Femur (tissue), 1 donor: ENCODE data around the gene GRPEL2.
A peak's percentile ranks its signal among the peaks of the same experiment; 100 is the strongest.

Experiments used
- DNase-seq: peaks from one replicate; pipeline ENCODE4 v3.0.0-alpha.2; 2017

The GRPEL2 gene

GRCh38 chr5:149320791-149321330, 24.4 kb upstream of the GRPEL2 start:
- DNase-seq = peak; percentile 89

DNA sequence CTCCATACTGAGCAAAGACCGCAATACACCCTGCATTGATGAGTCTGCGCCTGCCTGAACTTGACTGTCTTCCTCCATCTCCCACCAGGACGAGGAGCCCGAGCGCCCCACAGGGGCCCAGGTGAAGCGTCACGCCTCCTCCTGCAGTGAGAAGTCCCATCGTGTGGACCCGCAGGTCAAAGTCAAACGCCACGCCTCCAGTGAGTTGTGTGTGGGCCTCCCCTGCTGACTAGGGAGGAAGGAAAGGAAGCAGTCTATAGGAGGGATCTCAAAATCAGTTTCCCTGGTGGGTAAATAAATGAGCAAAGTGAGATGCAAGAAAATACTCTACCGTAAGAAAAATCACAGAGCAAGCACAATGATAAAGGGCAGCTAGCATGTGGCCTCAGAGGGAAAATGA, 22.8 kb upstream of the GRPEL2 start:
- no peak for DNase-seq

- DNase-seq = no peak
Measured at GRCh38 chr5:149323210-149323609, 22.1 kb upstream of the GRPEL2 start.

DNA sequence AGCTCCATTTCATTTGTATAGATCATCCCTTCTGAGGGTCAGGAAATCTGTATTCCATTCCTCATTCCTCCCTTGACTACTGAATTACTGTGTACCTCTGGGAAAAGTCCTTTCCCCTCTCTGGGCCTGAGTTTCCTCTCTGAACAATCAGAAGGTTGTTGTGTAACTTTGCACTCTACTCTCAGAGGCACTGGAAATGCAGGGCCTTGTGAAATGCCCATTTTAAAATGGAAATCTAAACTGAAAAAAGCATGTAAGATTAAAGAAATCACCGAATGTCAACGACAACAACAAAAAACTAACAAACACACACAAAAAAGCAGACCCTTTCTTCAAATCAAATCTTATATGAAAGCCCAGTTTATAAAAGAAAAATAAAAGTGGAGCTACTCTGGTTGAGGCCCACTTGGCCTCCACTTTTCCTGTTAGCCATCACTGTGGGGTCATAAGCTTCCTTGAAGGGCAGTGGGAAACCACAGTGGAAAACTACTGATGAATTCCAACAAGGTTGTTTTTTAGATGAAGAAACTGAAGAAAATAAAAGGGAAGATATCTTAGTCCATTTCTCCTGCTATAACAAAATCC, 21.6 kb upstream of the GRPEL2 start:
- no peak for DNase-seq

- no peak for DNase-seq
Measured at GRCh38 chr5:149324641-149325040, 20.7 kb upstream of the GRPEL2 start.

DNA sequence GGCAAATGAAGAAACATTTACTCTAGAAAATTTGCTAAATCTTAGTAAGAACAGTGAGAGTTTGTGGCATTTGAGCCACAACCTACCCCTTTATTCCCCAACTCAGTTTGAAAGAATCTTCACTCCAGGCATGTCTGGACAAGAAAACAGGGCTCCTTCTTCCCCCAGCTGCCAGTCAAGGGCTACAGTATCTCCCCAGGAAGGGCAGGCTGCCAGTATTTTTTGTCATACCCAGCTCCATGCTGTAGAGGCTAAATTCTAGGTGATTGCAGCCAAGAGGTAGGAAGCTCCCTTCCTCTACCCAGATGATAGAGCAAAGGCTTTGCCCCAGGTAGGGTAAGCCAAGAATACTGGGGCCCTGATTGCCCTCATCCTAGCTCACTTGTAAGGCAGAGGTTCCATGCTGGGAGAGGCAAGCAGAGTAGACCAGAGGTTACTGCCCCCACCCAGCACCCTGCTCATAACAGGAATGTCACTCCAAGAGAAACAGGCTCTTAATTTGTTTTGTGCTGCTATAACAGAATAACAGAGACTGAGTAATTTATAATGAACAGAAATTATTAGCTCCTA, 20.0 kb upstream of the GRPEL2 start:
- no peak for DNase-seq

- DNase-seq = no peak
Measured at GRCh38 chr5:149325894-149326293, 19.4 kb upstream of the GRPEL2 start.

DNA sequence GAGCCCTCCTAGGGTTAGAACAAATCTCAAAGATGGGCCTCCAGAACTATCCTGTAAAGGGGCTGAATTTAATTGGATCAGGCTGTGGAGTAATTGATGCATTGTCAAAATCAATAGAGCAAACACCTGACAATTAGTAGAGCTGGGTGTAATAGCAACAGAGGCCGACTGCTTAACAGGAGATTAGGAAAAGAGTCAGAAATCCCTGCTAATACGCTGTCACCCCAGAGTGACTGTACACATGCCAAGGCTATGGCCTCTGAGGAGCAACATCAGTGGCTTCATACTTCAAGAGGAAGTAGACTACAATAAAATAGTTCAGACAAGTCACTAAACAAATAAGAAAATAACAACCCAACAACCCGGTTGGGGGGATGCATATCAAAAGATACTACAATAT, 18.7 kb upstream of the GRPEL2 start:
- no peak for DNase-seq

DNA sequence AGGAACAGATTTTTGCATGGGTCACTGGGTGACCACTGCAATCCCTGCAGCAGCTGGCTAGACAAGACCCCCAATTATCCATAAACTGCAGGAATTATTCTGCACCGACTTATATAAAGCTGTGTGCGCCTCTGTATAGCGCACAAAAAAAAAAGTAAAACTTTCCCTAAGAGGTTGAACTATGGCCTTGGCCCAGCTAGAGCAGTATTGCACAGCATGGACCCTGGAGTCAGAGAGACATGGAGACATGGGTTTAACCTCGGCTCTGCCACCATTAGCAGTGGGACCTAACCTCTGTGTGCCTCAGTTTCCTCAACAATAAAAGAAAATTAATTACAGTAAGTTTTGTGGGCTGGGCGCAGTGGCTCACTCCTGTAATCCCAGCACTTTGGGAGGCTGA, 17.1 kb upstream of the GRPEL2 start:
- no peak for DNase-seq

DNA sequence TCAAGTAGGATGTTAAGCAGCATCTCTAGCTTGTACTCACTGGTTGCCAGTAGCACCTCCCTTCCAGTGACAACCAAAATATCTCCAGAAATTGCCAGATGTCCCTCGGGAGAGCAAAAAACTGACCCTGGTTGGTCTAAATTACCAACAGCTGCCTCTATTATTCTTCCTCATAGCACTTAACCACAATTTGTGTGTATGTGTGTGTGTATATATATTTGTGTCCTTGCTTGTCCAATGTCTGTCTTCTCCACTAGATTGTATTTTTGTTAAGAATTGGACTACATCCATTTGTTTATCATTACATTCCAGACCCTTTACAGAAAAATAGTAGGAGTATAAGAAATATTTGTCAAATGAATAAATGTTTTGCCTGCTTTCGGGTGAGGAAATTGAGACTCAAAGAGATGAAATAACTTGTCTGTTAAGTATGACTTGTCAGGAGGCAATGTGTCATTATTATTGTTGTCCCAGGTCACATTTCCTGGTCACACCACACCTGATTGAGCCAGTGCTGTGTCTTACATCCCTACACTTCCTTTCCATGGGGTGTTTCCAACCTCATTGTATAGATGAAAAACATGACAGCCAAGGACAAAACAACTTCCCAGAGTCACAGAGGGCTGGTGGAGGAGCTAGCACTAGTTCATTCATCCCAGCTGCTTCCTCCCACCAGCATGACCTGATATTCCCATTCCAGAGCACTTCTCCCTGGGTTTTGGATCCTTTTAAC, 11.4 kb upstream of the GRPEL2 start:
- DNase-seq = no peak

GRCh38 chr5:149337736-149338135, 7.6 kb upstream of the GRPEL2 start:
- peak; percentile 62 for DNase-seq

- no peak for DNase-seq
Measured at GRCh38 chr5:149338364-149338763, 6.9 kb upstream of the GRPEL2 start.

GRCh38 chr5:149340920-149341319, 4.4 kb upstream of the GRPEL2 start:
- DNase-seq = no peak

GRCh38 chr5:149341876-149342275, 3.4 kb upstream of the GRPEL2 start:
- DNase-seq = no peak

DNA sequence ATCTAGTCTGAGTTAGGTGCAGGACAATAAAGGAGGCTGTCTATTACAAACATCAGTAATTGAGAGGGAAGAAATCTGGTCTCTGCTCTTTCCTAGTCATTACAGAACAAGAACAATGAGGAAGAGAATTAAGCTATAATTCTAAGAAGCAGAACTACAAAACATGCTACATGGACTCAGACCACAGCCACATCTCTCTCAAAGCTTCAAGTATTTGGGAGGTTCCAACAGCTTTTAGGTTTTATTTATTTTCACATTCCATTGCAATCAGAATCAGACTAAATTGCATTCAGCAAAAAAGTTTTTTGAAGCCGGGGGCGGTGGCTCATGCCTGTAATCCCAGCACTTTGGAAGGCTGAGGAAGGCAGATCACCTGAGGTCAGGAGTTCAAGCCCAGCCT, 1.1 kb upstream of the GRPEL2 start:
- no peak for DNase-seq

DNA sequence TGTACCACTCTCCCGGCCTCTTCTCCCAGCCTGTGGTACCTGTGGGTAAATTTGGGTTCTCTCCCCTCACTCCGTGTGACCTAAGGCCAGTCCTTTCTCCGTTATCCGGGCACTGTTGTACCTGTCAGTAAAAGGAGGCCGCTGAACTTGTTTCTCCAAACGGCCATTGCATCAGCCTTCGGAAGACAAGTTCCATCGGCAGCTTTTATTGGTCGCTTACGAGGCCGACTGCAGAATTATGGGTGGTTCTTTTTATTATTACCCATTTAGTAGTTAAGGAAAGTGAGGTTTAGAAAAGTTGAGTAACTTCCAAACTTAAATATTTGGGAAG, 558 bp downstream of the GRPEL2 start:
- DNase-seq = no peak

- DNase-seq = no peak
Measured at GRCh38 chr5:149348518-149348917, 3.2 kb downstream of the GRPEL2 start.

DNA sequence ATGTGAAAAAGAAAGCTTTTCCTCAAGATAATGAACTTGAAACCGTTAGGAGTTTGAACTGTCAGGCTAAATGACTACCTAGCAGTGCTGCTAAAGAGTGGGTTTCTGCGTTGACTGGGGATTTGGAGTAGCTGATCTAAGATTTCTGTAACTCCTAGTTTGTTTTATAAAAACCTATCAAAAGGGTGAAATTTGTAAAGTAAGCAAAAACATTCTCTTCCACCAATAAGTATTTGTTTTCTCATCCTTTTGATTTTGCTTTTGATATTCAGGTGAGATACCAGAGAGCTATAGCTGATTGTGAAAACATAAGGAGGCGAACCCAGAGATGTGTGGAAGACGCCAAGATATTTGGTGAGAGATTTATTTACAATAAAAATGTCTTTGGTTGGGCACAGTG, 4.1 kb downstream of the GRPEL2 start:
- no peak for DNase-seq

GRCh38 chr5:149352169-149352568, 6.9 kb downstream of the GRPEL2 start:
- no peak for DNase-seq

GRCh38 chr5:149353911-149354310, 8.6 kb downstream of the GRPEL2 start:
- no peak for DNase-seq

- no peak for DNase-seq
Measured at GRCh38 chr5:149355688-149356087, 10.4 kb downstream of the GRPEL2 start.

DNA sequence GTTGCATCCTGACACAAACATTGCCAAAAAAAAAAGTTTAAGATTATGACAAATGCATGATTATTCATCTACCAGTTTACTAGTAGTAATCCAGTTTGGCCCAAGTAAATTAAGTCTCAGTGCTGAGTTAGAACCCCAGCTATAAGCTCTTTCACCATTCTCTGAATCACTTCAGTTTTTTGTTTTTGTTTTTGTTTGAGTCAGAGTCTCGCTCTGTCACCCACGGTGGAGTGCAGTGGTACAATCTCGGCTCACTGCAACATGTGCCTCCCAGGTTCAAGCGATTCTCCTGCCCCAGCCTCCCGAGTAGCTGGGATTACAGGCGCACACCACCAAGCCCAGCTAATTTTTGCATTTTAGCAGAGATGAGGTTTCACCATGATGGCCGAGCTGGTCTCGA, 11.1 kb downstream of the GRPEL2 start:
- DNase-seq = no peak

GRCh38 chr5:149357370-149358293, 12.3 kb downstream of the GRPEL2 start, which contains the start of gene PCYOX1L:
PCYOX1L (plus strand) TSS chr5:149358046; CDS start chr5:149358069, 23 bp downstream.
- peak; percentile 97 for DNase-seq
